Thymus (tissue), 11 donors: Measurements from ENCODE around the gene ZDHHC7. TPM values are rescaled to one million over a fixed set of nuclear protein-coding genes. Genes with fewer than 3 reads are reported as not detected.

ENCODE experiments used
- DNase-seq, 9 donors: peaks; one replicate each; pipeline ENCODE4 v3.0.0-alpha.2; 2013; ENCODE audit warnings: low spot score in 9 of 9, low read depth in 6 of 9, missing footprints in 1 of 9
- H3K27ac ChIP-seq, 2 donors: one replicate each; pipeline ENCODE4 v1.5.1; 2013; ENCODE audit warnings: control low read depth in 1 of 2, low read depth in 1 of 2, low read length in 1 of 2, mild to moderate bottlenecking in 1 of 2, moderate library complexity in 1 of 2
- H3K27me3 ChIP-seq, 2 donors: one replicate each; pipeline ENCODE4 v1.5.1; 2013; ENCODE audit warnings: low read length in 1 of 2; ENCODE audit not compliant: control insufficient read depth in 2 of 2, insufficient read depth in 1 of 2
- H3K36me3 ChIP-seq, 2 donors: one replicate each; pipeline ENCODE4 v1.5.1; 2013; ENCODE audit warnings: low read length in 1 of 2, mild to moderate bottlenecking in 1 of 2, moderate library complexity in 1 of 2; ENCODE audit not compliant: control insufficient read depth in 2 of 2, insufficient read depth in 2 of 2
- H3K4me1 ChIP-seq, 2 donors: one replicate each; pipeline ENCODE4 v1.5.1; 2013; ENCODE audit warnings: low read length in 2 of 2; ENCODE audit not compliant: control insufficient read depth in 2 of 2, insufficient read depth in 2 of 2
- H3K4me3 ChIP-seq, 2 donors: one replicate each; pipeline ENCODE4 v1.5.1; 2013; ENCODE audit warnings: low read length in 2 of 2, control low read depth in 1 of 2, mild to moderate bottlenecking in 1 of 2
- H3K9me3 ChIP-seq, 2 donors: one replicate each; pipeline ENCODE4 v1.5.1; 2013; ENCODE audit warnings: low read length in 1 of 2, mild to moderate bottlenecking in 1 of 2; ENCODE audit not compliant: control insufficient read depth in 2 of 2, insufficient read depth in 1 of 2
- WGBS: extraction: QIAGEN DNeasy Blood & Tissue Kit; methylation state at CpG from one replicate; pipeline ENCODE4 v1.1.7; 2013; 5-methylcytosine and 5-hydroxymethylcytosine counted together
- polyA plus RNA-seq: library from polyadenylated mRNA; stranded (reverse); fragments of 200-250 nt; gene quantifications from one replicate; pipeline ENCODE4 v1.2.3, GENCODE V29; 2013
- total RNA-seq: library from RNA; stranded (reverse); fragments of 120-200 nt; gene quantifications from one replicate; pipeline ENCODE4 v1.2.4, GENCODE V29; 2013
- donor health status: healthy.

Gene ZDHHC7
- total and polyA plus RNA-seq, 2 donors, result 19.0 to 24.6 TPM

GRCh38 chr16:84931506-84931905 is 79.8 kb downstream of the ZDHHC7 start:
- Histone ChIP-seq H3K9me3 (no peaks in the 10 kb centered on the region), H3K27ac (no peak overlapping the region), H3K27me3 (no peaks in the 10 kb centered on the region), H3K4me3 (no peak overlapping the region), H3K36me3 (no peaks in the 10 kb centered on the region), H3K4me1 (no peaks in the 10 kb centered on the region)
- DNase-seq, result no peak
- WGBS, result 94% methylated on average over 8 of the region's 8 CpGs

- WGBS, result 80% methylated on average over 4 of the region's 4 CpGs
- Histone ChIP-seq H3K27me3 (no peaks in the 10 kb centered on the region), H3K9me3 (no peaks in the 10 kb centered on the region), H3K4me3 (no peak overlapping the region), H3K27ac (no peak overlapping the region), H3K36me3 (no peaks in the 10 kb centered on the region), H3K4me1 (no peaks in the 10 kb centered on the region)
- DNase-seq, result no peak
Measured at GRCh38 chr16:84931107-84931494, 80.2 kb downstream of the ZDHHC7 start.

GRCh38 chr16:84930298-84931106 is 80.8 kb downstream of the ZDHHC7 start:
- Histone ChIP-seq H3K4me1 (no peaks in the 10 kb centered on the region), H3K4me3 (no peak overlapping the region), H3K36me3 (no peaks in the 10 kb centered on the region), H3K27ac (peak overlapping the region in 1 of 2 donors; percentile 5), H3K27me3 (no peaks in the 10 kb centered on the region), H3K9me3 (no peaks in the 10 kb centered on the region)
- DNase-seq, result no peak
- WGBS, result 76% methylated on average over 8 of the region's 8 CpGs

- WGBS, result 89% methylated on average over 36 of the region's 36 CpGs
- DNase-seq, result no peak
- no peak overlapping the region for H3K27ac ChIP-seq
- H3K9me3 ChIP-seq, result no peaks in the 10 kb centered on the region
- H3K4me3 ChIP-seq, result no peak overlapping the region
- no peaks in the 10 kb centered on the region for H3K4me1 ChIP-seq
- H3K36me3 ChIP-seq, result no peaks in the 10 kb centered on the region
- no peaks in the 10 kb centered on the region for H3K27me3 ChIP-seq
Measured at GRCh38 chr16:84929421-84930297, 81.7 kb downstream of the ZDHHC7 start.

- no peak for DNase-seq
Measured at GRCh38 chr16:84928679-84929420, 82.5 kb downstream of the ZDHHC7 start.

GRCh38 chr16:84927621-84928591 is 83.4 kb downstream of the ZDHHC7 start:
- Histone ChIP-seq H3K27me3 (no peaks in the 10 kb centered on the region), H3K4me1 (no peaks in the 10 kb centered on the region)

More at GRCh38 chr16:84928679-84929420, 82.5 kb downstream of the ZDHHC7 start:
- no peaks in the 10 kb centered on the region for H3K27me3 ChIP-seq
- H3K4me1 ChIP-seq, result no peaks in the 10 kb centered on the region
- H3K9me3 ChIP-seq, result no peaks in the 10 kb centered on the region
- H3K27ac ChIP-seq, result no peak overlapping the region
- WGBS, result 91% methylated on average over 16 of the region's 16 CpGs
- no peaks in the 10 kb centered on the region for H3K36me3 ChIP-seq
- H3K4me3 ChIP-seq, result no peak overlapping the region

DNA sequence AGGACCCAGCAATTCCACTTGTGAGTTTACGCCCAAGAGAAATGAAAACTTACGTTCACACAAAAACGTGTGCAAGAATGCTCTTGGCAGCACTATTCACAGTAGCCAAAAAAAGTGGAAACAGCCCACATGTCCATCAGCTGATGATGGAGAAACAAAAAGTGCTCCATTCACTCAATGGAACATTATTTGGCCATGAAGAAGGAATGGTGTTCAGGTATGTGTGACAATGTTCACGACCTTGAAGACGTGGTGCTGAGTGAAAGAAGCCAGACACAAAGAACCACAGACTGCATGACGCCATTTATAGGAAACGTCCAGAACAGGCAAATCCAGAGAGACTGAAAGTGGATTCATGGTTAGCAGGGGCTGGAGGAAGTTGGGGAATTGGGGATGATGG is 84.9 kb downstream of the ZDHHC7 start:
- H3K36me3 ChIP-seq, result no peaks in the 10 kb centered on the region
- H3K9me3 ChIP-seq, result no peaks in the 10 kb centered on the region
- WGBS, result 54% methylated on average over 7 of the region's 7 CpGs
- no peak for DNase-seq
- H3K27me3 ChIP-seq, result no peaks in the 10 kb centered on the region
- no peak overlapping the region for H3K4me3 ChIP-seq
- no peak overlapping the region for H3K27ac ChIP-seq
- peaks cover 0 to 5% of the 10 kb centered on the region in 2 donors for H3K4me1 ChIP-seq

More at GRCh38 chr16:84927621-84928591, 83.4 kb downstream of the ZDHHC7 start:
- H3K36me3 ChIP-seq, result no peaks in the 10 kb centered on the region
- 92% methylated on average over 34 of the region's 34 CpGs for WGBS
- no peak for DNase-seq
- H3K4me3 ChIP-seq, result no peak overlapping the region
- no peak overlapping the region for H3K27ac ChIP-seq
- no peaks in the 10 kb centered on the region for H3K9me3 ChIP-seq

DNA sequence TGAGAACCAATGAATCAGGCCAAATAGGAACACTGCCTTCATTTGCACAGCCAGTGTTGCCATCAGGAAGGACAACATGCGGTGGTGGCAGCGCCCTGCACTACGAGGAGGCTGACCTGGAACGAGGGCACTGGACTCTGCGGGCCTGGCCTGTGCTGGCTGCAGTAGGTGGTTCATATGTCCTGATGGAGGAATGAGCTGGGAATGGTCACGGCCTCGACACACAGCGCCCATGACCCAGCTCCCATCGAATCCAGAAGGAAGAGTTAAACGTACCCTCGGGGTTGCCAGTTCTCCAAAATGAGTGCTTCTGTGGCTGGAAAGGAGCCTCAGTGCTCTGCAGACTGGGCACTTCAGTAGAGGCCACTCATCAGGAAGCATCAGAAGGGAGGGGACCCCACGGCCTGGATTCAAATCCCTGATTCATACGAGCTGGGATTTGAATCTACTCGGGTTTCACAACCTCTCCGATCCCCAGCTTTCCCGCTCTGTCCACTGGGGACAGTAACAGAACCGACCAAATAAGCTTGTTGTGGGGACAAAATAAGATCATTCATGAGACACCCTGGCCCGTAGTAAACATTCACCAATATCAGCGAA is 85.5 kb downstream of the ZDHHC7 start:
- Histone ChIP-seq H3K27me3 (no peaks in the 10 kb centered on the region), H3K4me3 (no peak overlapping the region), H3K36me3 (no peaks in the 10 kb centered on the region), H3K4me1 (peaks cover 0 to 5% of the 10 kb centered on the region in 2 donors), H3K27ac (no peak overlapping the region), H3K9me3 (no peaks in the 10 kb centered on the region)
- WGBS, result 96% methylated on average over 19 of the region's 19 CpGs
- no peak for DNase-seq
